Placental pericyte (primary cell): ENCODE data around the gene ZNF486. TPM values are rescaled to one million over a fixed set of nuclear protein-coding genes. Genes with fewer than 3 reads are reported as not detected.

Source experiments
- small RNA-seq: library from RNA; depleted of rRNA; stranded (forward); fragments of <200 nt; gene quantifications from one replicate; pipeline ENCODE3, GENCODE V24; 2012; ENCODE audit warnings: low replicate concordance
- total RNA-seq: library from RNA; depleted of rRNA; stranded (reverse); fragments of >200 nt; gene quantifications from 2 replicates; pipeline ENCODE4 v1.2.3, GENCODE V29; 2012

Gene ZNF486
- total RNA-seq: 8.8 and 8.9 TPM in 2 replicates

GRCh38 chr19:20167020-20167644, at the start of gene ZNF486:
Gene ZNF486 (plus strand): TSS chr19:20167214. CDS start chr19:20167331, 117 bp downstream.

Small RNAs within 50 kb of the gene (small RNA-seq; reads per million reads assigned to genes)
- not detected for gene AC011447.4

Other genes starting within 250 kb of the ZNF486 start
- 0.86 and 1.5 TPM in 2 replicates for gene ZNF682, start 127.7 kb upstream of the ZNF486 start, total RNA-seq
- 0.88 and 1.4 TPM in 2 replicates for gene ZNF90, start 89.2 kb upstream of the ZNF486 start, total RNA-seq